Thoracic aorta (tissue), 2 donors: ENCODE data around the gene CCDC106. TPM values are rescaled to one million over a fixed set of nuclear protein-coding genes. Genes with fewer than 3 reads are reported as not detected.

Source experiments
- ATAC-seq: fragments of 150-250 bp; one replicate; pipeline ENCODE4 v1.8.0; 2017; ENCODE audit warnings: low read depth; ENCODE audit not compliant: insufficient number of reproducible peaks, low FRiP score
- DNase-seq: peaks from one replicate; pipeline ENCODE4 v3.0.0-alpha.2; 2020; ENCODE audit warnings: low spot score
- H3K27ac ChIP-seq, 2 donors: fragments of 200-600 bp; sonication (generic); 1 replicate in 1 of 2; 2 replicates in 1 of 2; pipeline ENCODE4 v1.5.1; 2016; ENCODE audit warnings: mild to moderate bottlenecking in 2 of 2, moderate library complexity in 2 of 2
- H3K27me3 ChIP-seq: fragments of 200-600 bp; sonication (generic); replicated peaks from 2 replicates; pipeline ENCODE4 v1.6.0; 2016; ENCODE audit warnings: mild to moderate bottlenecking; ENCODE audit not compliant: insufficient read depth
- H3K36me3 ChIP-seq: fragments of 200-600 bp; sonication (generic); one replicate; pipeline ENCODE4 v1.5.1; 2016
- H3K4me1 ChIP-seq, 2 donors: fragments of 200-600 bp; sonication (generic); 1 replicate in 1 of 2; 2 replicates in 1 of 2; pipeline versions ENCODE4 v1.5.1 to v1.6.0; 2016; ENCODE audit warnings: low read depth in 2 of 2, mild to moderate bottlenecking in 1 of 2; ENCODE audit not compliant: control insufficient read depth in 1 of 2
- H3K4me3 ChIP-seq: fragments of 200-600 bp; sonication (generic); 2 replicates; pipeline ENCODE4 v1.5.1; 2016; ENCODE audit warnings: mild to moderate bottlenecking
- H3K9me3 ChIP-seq: fragments of 200-600 bp; sonication (generic); 2 replicates; pipeline ENCODE4 v1.5.1; 2016
- total RNA-seq, 2 donors: library from RNA; depleted of rRNA; stranded (reverse); fragments of >200 nt; gene quantifications; one replicate each; pipeline versions ENCODE4 v1.1.0 to v1.2.3, GENCODE V29; 2016
- TF ChIP-seq, protein P1 (sequence below): fragments of 200-600 bp; sonication (generic); IDR thresholded peaks from one replicate; pipeline ENCODE4 v1.5.1; 2019; ENCODE audit warnings: antibody characterized with exemption

The CCDC106 gene
- total RNA-seq, 2 donors from 2014 or later, result 10.5 to 14.8 TPM

DNA sequence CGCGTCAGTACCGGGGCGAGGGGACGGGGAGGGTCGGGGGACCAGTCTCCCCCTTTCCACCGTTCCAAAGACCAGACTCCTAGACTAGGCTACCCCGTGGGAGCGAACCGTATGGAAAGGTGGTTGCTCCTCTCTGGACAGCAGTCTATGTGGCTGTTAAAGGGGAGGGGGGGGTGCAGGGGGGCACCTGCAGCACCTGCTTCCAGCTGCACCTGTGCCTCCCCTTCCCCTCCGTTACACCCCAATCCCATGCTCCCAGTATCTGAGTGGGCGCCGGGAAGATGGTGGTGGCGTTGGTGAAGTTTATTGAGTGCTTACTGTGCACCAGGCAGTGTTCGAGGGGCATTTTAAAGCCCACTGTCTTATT lies 47.4 kb upstream of the CCDC106 start:
- Histone ChIP-seq H3K4me3 (peak overlapping the region; percentile 97), H3K36me3 (peaks cover 12% of the 10 kb centered on the region), H3K4me1 (peaks cover 8 to 29% of the 10 kb centered on the region in 2 donors), H3K9me3 (no peaks in the 10 kb centered on the region), H3K27ac (peak overlapping the region; percentile 94 to 98), H3K27me3 (no peaks in the 10 kb centered on the region)
- ATAC-seq, result no peak
- no peak for DNase-seq
- TF ChIP-seq, protein P1, sequence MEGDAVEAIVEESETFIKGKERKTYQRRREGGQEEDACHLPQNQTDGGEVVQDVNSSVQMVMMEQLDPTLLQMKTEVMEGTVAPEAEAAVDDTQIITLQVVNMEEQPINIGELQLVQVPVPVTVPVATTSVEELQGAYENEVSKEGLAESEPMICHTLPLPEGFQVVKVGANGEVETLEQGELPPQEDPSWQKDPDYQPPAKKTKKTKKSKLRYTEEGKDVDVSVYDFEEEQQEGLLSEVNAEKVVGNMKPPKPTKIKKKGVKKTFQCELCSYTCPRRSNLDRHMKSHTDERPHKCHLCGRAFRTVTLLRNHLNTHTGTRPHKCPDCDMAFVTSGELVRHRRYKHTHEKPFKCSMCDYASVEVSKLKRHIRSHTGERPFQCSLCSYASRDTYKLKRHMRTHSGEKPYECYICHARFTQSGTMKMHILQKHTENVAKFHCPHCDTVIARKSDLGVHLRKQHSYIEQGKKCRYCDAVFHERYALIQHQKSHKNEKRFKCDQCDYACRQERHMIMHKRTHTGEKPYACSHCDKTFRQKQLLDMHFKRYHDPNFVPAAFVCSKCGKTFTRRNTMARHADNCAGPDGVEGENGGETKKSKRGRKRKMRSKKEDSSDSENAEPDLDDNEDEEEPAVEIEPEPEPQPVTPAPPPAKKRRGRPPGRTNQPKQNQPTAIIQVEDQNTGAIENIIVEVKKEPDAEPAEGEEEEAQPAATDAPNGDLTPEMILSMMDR, result no peak

DNA sequence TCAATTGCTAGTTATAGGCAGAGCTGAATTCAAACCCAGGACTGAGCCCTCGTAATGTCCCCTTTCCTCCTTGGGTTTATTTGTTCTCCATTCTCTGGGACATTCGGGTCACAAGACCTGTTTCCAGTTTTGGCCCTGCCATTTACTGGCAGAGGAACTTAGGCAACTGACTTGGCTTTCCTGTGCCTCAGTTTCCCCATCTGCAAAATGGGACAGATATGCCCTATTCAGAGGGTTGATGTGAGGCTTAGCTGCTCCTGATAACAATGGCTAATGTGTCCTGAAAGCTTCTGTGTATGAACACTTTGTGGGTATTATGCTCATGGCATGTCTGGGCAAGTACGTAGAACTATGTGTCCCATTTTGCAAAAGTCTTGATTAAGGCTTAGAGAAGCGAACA lies 46.9 kb upstream of the CCDC106 start:
- TF ChIP-seq, protein P1, result no peak
- peak overlapping the region; percentile 94 to 98 for H3K27ac ChIP-seq
- DNase-seq (no peak), ATAC-seq (no peak)
- H3K9me3 ChIP-seq, result no peaks in the 10 kb centered on the region
- no peaks in the 10 kb centered on the region for H3K27me3 ChIP-seq
- peaks cover 8 to 31% of the 10 kb centered on the region in 2 donors for H3K4me1 ChIP-seq
- H3K4me3 ChIP-seq, result peak overlapping the region; percentile 97
- H3K36me3 ChIP-seq, result peaks cover 12% of the 10 kb centered on the region

DNA sequence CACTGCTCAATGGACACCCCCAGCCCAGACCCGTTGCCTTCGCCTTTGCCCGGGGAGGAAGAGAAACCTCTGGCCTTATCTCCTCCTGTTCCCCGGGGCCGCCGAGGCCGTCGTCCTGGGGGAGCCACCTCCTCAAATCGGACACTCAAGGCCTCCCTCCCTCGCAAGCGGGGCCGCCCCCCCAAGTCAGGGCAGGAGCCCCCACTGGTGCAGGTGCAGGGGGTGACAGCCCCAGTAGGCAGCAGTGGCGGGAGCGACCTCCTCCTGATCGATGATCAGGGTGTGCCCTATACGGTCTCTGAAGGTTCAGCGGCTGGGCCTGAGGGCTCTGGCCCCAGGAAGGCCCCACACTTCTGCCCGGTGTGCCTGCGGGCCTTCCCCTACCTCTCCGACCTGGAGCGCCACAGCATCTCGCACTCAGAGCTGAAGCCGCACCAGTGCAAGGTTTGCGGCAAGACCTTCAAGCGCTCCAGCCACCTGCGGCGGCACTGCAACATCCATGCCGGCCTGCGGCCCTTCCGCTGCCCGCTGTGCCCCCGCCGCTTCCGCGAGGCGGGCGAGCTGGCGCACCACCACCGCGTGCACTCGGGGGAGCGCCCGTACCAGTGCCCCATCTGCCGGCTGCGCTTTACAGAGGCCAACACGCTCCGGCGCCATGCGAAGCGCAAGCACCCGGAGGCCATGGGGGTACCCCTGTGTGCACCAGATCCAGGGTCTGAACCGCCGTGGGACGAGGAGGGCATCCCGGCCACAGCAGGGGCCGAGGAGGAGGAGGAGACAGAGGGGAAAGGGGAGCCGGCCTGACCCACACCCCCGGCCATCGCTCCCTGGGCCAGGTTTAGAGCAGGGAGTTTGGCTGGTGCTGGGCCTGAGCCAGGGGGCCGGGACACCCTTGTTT lies 45.7 kb upstream of the CCDC106 start:
- TF ChIP-seq, protein P1, result no peak
- Histone ChIP-seq H3K27ac (no peak overlapping the region), H3K4me3 (no peak overlapping the region), H3K36me3 (peaks cover under 1% of the 10 kb centered on the region), H3K4me1 (peaks cover 17 to 42% of the 10 kb centered on the region in 2 donors), H3K9me3 (no peaks in the 10 kb centered on the region), H3K27me3 (no peaks in the 10 kb centered on the region)
- DNase-seq, result no peak
- ATAC-seq, result no peak

DNA sequence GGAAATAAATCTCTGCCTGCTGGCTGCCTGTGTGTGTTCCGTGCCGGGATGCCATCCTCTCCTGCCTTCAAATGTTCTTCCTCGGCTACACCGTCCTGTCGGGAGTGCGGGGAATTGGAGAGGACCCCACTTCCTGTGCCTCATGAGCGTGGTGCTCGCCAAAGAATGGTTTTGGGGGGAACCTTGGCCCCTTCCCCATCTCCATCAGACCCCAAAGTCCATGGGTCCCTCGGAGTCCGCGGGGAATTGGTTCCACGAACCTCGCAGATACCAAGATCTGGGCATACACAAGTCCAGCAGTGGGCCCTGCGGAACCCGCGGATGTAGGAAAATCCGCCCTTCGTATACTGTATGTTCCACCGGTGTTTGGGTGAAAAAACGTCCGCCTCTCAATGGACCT lies 44.9 kb upstream of the CCDC106 start:
- DNase-seq (no peak), ATAC-seq (no peak)
- no peak overlapping the region for H3K27ac ChIP-seq
- H3K27me3 ChIP-seq, result no peaks in the 10 kb centered on the region
- no peaks in the 10 kb centered on the region for H3K36me3 ChIP-seq
- peaks cover 17 to 42% of the 10 kb centered on the region in 2 donors for H3K4me1 ChIP-seq
- TF ChIP-seq, protein P1, result no peak
- no peak overlapping the region for H3K4me3 ChIP-seq
- H3K9me3 ChIP-seq, result no peaks in the 10 kb centered on the region

DNA sequence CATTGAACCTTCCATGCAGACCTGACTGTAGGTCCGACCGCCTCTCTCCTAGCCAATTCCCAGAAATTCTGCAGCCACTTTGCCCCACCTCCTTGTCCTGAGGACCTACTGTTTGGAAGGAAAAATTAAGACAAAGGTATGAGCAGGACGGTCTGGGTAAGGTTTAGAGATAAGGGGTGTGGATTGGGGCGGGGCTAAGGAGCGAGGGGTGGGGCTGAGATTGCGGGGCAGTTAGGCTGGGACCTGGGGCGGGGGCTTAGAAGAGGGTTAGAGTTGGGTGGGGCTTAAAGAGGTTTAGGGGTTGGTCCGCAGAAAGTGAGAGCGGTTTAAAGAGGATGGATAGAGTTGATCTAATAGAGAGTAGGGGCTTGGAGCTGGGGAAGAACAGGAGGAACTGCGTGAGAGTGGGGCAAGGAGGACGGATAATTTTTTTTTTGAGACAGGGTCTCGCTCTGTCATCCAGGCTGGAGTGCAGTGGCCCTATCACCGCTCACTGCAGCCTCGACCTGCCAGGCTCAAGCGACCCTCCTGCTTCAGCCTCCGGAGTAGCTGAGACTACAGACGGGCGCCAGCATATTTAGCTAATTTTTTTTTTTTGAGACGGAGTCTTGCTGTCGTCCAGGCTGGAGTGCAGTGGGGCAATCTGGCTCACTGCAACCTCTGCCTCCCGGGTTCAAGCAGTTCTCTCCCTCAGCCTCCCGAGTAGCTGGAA lies 44.3 kb upstream of the CCDC106 start:
- no peak for ATAC-seq
- Histone ChIP-seq H3K4me3 (peak overlapping the region; percentile 88), H3K27me3 (no peaks in the 10 kb centered on the region), H3K9me3 (no peaks in the 10 kb centered on the region), H3K36me3 (no peaks in the 10 kb centered on the region), H3K27ac (peak overlapping the region in 1 of 2 donors; percentile 94), H3K4me1 (peaks cover 17 to 36% of the 10 kb centered on the region in 2 donors)
- DNase-seq, result no peak
- TF ChIP-seq, protein P1, result no peak
